HL-60 (cell line): ENCODE measurements around the gene AP3S1.

ENCODE experiments used
- CTCF ChIP-seq: IDR thresholded peaks from one replicate; pipeline ENCODE4 v1.5.1; 2011; ENCODE audit warnings: low read length, control low read depth, inconsistent platforms; ENCODE audit not compliant: insufficient read depth
- GABPA ChIP-seq: IDR thresholded peaks from 2 replicates; pipeline ENCODE4 v1.6.1; 2012; ENCODE audit warnings: low read depth
- POLR2AphosphoS5 ChIP-seq: IDR thresholded peaks from 2 replicates; pipeline ENCODE4 v1.6.1; 2012; ENCODE audit warnings: low read depth
- TF ChIP-seq, protein P1 (sequence below): IDR thresholded peaks from 2 replicates; pipeline ENCODE4 v1.6.1; 2012; ENCODE audit warnings: low read depth; ENCODE audit not compliant: insufficient replicate concordance

GRCh38 chr5:115796656-115797055, 45.1 kb upstream of the AP3S1 start:
- TF ChIP-seq CTCF: no peak
- no peak for TF ChIP-seq POLR2AphosphoS5
- TF ChIP-seq, protein P1, sequence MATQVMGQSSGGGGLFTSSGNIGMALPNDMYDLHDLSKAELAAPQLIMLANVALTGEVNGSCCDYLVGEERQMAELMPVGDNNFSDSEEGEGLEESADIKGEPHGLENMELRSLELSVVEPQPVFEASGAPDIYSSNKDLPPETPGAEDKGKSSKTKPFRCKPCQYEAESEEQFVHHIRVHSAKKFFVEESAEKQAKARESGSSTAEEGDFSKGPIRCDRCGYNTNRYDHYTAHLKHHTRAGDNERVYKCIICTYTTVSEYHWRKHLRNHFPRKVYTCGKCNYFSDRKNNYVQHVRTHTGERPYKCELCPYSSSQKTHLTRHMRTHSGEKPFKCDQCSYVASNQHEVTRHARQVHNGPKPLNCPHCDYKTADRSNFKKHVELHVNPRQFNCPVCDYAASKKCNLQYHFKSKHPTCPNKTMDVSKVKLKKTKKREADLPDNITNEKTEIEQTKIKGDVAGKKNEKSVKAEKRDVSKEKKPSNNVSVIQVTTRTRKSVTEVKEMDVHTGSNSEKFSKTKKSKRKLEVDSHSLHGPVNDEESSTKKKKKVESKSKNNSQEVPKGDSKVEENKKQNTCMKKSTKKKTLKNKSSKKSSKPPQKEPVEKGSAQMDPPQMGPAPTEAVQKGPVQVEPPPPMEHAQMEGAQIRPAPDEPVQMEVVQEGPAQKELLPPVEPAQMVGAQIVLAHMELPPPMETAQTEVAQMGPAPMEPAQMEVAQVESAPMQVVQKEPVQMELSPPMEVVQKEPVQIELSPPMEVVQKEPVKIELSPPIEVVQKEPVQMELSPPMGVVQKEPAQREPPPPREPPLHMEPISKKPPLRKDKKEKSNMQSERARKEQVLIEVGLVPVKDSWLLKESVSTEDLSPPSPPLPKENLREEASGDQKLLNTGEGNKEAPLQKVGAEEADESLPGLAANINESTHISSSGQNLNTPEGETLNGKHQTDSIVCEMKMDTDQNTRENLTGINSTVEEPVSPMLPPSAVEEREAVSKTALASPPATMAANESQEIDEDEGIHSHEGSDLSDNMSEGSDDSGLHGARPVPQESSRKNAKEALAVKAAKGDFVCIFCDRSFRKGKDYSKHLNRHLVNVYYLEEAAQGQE: no peak
- TF ChIP-seq GABPA: no peak
